H9 (cell line): ENCODE measurements around the gene PEX19. TPM values are rescaled to one million over a fixed set of nuclear protein-coding genes. Genes with fewer than 3 reads are reported as not detected.

Source experiments
- DNase-seq: peaks from one replicate; pipeline ENCODE4 v3.0.0-alpha.2; 2017
- H2AFZ ChIP-seq: one replicate; pipeline ENCODE4 v1.6.1; 2013; ENCODE audit warnings: mild to moderate bottlenecking, low read length, control low read depth, moderate library complexity
- H2AK5ac ChIP-seq: 2 replicates; pipeline ENCODE4 v1.6.1; 2013; ENCODE audit warnings: low read length, control low read depth, mixed read lengths; ENCODE audit not compliant: insufficient read length
- H2BK120ac ChIP-seq: one replicate; pipeline ENCODE4 v1.6.1; 2013; ENCODE audit warnings: low read depth, mild to moderate bottlenecking, low read length, control low read depth, inconsistent platforms; ENCODE audit not compliant: poor library complexity, severe bottlenecking
- H2BK12ac ChIP-seq: 2 replicates; pipeline ENCODE4 v1.6.1; 2013; ENCODE audit warnings: low read length, control low read depth, mixed read lengths, low read depth; ENCODE audit not compliant: insufficient read length
- H2BK15ac ChIP-seq: 2 replicates; pipeline ENCODE4 v1.6.1; 2013; ENCODE audit warnings: low read depth, low read length, control low read depth
- H2BK20ac ChIP-seq: one replicate; pipeline ENCODE4 v1.6.1; 2013; ENCODE audit warnings: low read depth, mild to moderate bottlenecking, low read length, control low read depth, inconsistent platforms; ENCODE audit not compliant: poor library complexity, severe bottlenecking
- H2BK5ac ChIP-seq: 2 replicates; pipeline ENCODE4 v1.6.1; 2013; ENCODE audit warnings: low read length, control low read depth, mixed read lengths; ENCODE audit not compliant: insufficient read length
- H3K14ac ChIP-seq: 2 replicates; pipeline ENCODE4 v1.6.1; 2013; ENCODE audit warnings: low read length, control low read depth; ENCODE audit not compliant: insufficient read depth
- H3K18ac ChIP-seq: 2 replicates; pipeline ENCODE4 v1.6.1; 2013; ENCODE audit warnings: low read depth, mild to moderate bottlenecking, mixed read lengths, low read length, control low read depth; ENCODE audit not compliant: insufficient read length
- H3K23ac ChIP-seq: 2 replicates; pipeline ENCODE4 v1.6.1; 2013; ENCODE audit warnings: low read length, control low read depth, mixed read lengths, low read depth; ENCODE audit not compliant: insufficient read length
- H3K23me2 ChIP-seq: 2 replicates; pipeline ENCODE4 v1.6.1; 2013; ENCODE audit warnings: low read depth, mild to moderate bottlenecking, mixed read lengths, low read length, control low read depth; ENCODE audit not compliant: insufficient read length, poor library complexity, severe bottlenecking
- H3K27ac ChIP-seq: 2 replicates; pipeline ENCODE4 v1.5.1; 2013; ENCODE audit warnings: low read length, control low read depth, mixed read lengths, low read depth; ENCODE audit not compliant: insufficient read length
- H3K27me3 ChIP-seq: 2 replicates; pipeline ENCODE4 v1.6.1; 2013; ENCODE audit warnings: low read length, control low read depth, inconsistent platforms; ENCODE audit not compliant: insufficient read depth
- H3K4ac ChIP-seq: 2 replicates; pipeline ENCODE4 v1.6.1; 2013; ENCODE audit warnings: low read depth, mild to moderate bottlenecking, control low read depth, inconsistent platforms, low read length, moderate library complexity
- H3K4me1 ChIP-seq: 2 replicates; pipeline ENCODE4 v1.6.1; 2013; ENCODE audit warnings: low read length, control low read depth, inconsistent platforms; ENCODE audit not compliant: insufficient read depth
- H3K4me2 ChIP-seq: 2 replicates; pipeline ENCODE4 v1.6.1; 2013; ENCODE audit warnings: low read length, control low read depth, mixed read lengths; ENCODE audit not compliant: insufficient read length, insufficient read depth
- H3K56ac ChIP-seq: 2 replicates; pipeline ENCODE4 v1.6.1; 2013; ENCODE audit warnings: low read depth, mild to moderate bottlenecking, mixed read lengths, low read length, control low read depth; ENCODE audit not compliant: insufficient read length
- H3K79me1 ChIP-seq: 2 replicates; pipeline ENCODE4 v1.6.1; 2013; ENCODE audit warnings: low read depth, mild to moderate bottlenecking, moderate library complexity, low read length, control low read depth, inconsistent platforms; ENCODE audit not compliant: insufficient read depth, poor library complexity, severe bottlenecking
- H3K79me2 ChIP-seq: 2 replicates; pipeline ENCODE4 v1.6.1; 2013; ENCODE audit warnings: low read length, control low read depth, inconsistent platforms; ENCODE audit not compliant: insufficient read depth
- H3K9ac ChIP-seq: 2 replicates; pipeline ENCODE4 v1.6.1; 2013; ENCODE audit warnings: low read length, control low read depth, mixed read lengths; ENCODE audit not compliant: insufficient read length; ENCODE audit errors: extremely low read depth
- H3K9me3 ChIP-seq: one replicate; pipeline ENCODE4 v1.6.1; 2013; ENCODE audit warnings: low read depth, low read length, inconsistent platforms; ENCODE audit not compliant: control insufficient read depth
- H3T11ph ChIP-seq: one replicate; pipeline ENCODE4 v1.6.1; 2013; ENCODE audit warnings: mild to moderate bottlenecking, low read length, control low read depth, inconsistent platforms
- H4K20me1 ChIP-seq: one replicate; pipeline ENCODE4 v1.6.1; 2013; ENCODE audit not compliant: control insufficient read depth, insufficient read length, insufficient read depth
- H4K5ac ChIP-seq: 2 replicates; pipeline ENCODE4 v1.6.1; 2013; ENCODE audit warnings: low read depth, mild to moderate bottlenecking, mixed read lengths, low read length, control low read depth; ENCODE audit not compliant: insufficient read length
- H4K8ac ChIP-seq: replicated peaks from 2 replicates; pipeline ENCODE4 v1.6.1; 2013; ENCODE audit warnings: low read length, control low read depth, mixed read lengths, low read depth; ENCODE audit not compliant: insufficient read length
- H4K91ac ChIP-seq: 2 replicates; pipeline ENCODE4 v1.6.1; 2013; ENCODE audit warnings: low read depth, mild to moderate bottlenecking, moderate library complexity, mixed read lengths, low read length, control low read depth; ENCODE audit not compliant: insufficient read length
- H3K27ac Mint-ChIP-seq, 3 experiments: 2 replicates in 2 of 3; 3 replicates in 1 of 3; pipeline ENCODE4 v1.8.0; 2020 to 2021; ENCODE audit warnings: mixed read lengths in 3 of 3, mild to moderate bottlenecking in 1 of 3, moderate library complexity in 1 of 3
- H3K27me3 Mint-ChIP-seq: 2 replicates; pipeline ENCODE4 v1.8.0; 2021; ENCODE audit warnings: low read depth, mild to moderate bottlenecking, moderate library complexity, mixed read lengths
- H3K36me3 Mint-ChIP-seq, 3 experiments: 2 replicates in 2 of 3; 3 replicates in 1 of 3; pipeline ENCODE4 v1.8.0; 2020 to 2021; ENCODE audit warnings: low read depth in 3 of 3, mixed read lengths in 3 of 3; ENCODE audit not compliant: insufficient read depth in 1 of 3
- H3K4me1 Mint-ChIP-seq, 2 experiments: 2 replicates each; pipeline ENCODE4 v1.8.0; 2020; ENCODE audit warnings: mixed read lengths in 2 of 2
- H3K4me3 Mint-ChIP-seq, 2 experiments: 2 replicates in 1 of 2; 3 replicates in 1 of 2; pipeline ENCODE4 v1.8.0; 2020 to 2021; ENCODE audit warnings: mild to moderate bottlenecking in 2 of 2, mixed read lengths in 2 of 2, moderate library complexity in 1 of 2
- H3K9me3 Mint-ChIP-seq, 2 experiments: 2 replicates in 1 of 2; 3 replicates in 1 of 2; pipeline ENCODE4 v1.8.0; 2020; ENCODE audit warnings: mild to moderate bottlenecking in 2 of 2, mixed read lengths in 2 of 2, moderate library complexity in 1 of 2
- total RNA-seq: library from RNA; stranded (reverse); gene quantifications from 2 replicates; pipeline ENCODE4 v1.2.1, GENCODE V29; 2021
- TF ChIP-seq, protein P1 (sequence below): fragments of 200-600 bp; sonication (generic); conservative IDR thresholded peaks from 3 replicates; pipeline ENCODE4 v1.8.0; 2021; ENCODE audit warnings: antibody characterized with exemption, mild to moderate bottlenecking

Gene PEX19
- total RNA-seq, 1 experiment from 2014 or later: 92.7 TPM

DNA sequence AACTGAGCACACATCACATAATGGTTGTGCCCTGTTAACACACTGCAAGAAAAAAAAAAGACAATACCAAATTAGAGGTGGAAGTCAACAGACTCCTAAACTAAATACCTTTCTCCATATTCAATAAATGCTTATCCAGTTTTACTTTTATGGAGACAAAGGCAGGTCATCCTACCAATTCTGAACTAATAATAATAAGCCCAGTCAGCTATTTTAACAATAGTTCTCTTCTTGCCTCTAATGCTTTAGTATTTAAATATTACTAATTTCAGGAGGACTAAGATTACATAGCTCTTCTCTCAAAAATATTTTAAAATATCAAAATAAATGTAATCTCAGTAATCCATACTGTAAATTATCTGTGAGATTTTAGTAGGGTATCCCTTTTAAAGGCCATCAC is 47.6 kb upstream of the PEX19 start:
- H3K79me1 ChIP-seq: no peaks in the 10 kb centered on the region
- no peak overlapping the region for H2BK20ac ChIP-seq
- H3K4me1 Mint-ChIP-seq: no peaks in the 10 kb centered on the region
- H3K23ac ChIP-seq: no peak overlapping the region
- TF ChIP-seq, protein P1, sequence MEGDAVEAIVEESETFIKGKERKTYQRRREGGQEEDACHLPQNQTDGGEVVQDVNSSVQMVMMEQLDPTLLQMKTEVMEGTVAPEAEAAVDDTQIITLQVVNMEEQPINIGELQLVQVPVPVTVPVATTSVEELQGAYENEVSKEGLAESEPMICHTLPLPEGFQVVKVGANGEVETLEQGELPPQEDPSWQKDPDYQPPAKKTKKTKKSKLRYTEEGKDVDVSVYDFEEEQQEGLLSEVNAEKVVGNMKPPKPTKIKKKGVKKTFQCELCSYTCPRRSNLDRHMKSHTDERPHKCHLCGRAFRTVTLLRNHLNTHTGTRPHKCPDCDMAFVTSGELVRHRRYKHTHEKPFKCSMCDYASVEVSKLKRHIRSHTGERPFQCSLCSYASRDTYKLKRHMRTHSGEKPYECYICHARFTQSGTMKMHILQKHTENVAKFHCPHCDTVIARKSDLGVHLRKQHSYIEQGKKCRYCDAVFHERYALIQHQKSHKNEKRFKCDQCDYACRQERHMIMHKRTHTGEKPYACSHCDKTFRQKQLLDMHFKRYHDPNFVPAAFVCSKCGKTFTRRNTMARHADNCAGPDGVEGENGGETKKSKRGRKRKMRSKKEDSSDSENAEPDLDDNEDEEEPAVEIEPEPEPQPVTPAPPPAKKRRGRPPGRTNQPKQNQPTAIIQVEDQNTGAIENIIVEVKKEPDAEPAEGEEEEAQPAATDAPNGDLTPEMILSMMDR: no peak
- H2BK12ac ChIP-seq: no peak overlapping the region
- H4K91ac ChIP-seq: no peak overlapping the region
- no peak overlapping the region for H2AFZ ChIP-seq
- no peaks in the 10 kb centered on the region for H3K27me3 Mint-ChIP-seq
- H3K4me3 Mint-ChIP-seq: no peak overlapping the region
- DNase-seq: no peak
- no peak overlapping the region for H3K56ac ChIP-seq
- no peaks in the 10 kb centered on the region for H3K23me2 ChIP-seq
- H3K27ac ChIP-seq: no peak overlapping the region
- H3K4me2 ChIP-seq: no peak overlapping the region
- H3K4ac ChIP-seq: no peak overlapping the region
- H4K5ac ChIP-seq: no peak overlapping the region
- no peaks in the 10 kb centered on the region for H3K9me3 Mint-ChIP-seq
- H3K18ac ChIP-seq: no peak overlapping the region
- H3K79me2 ChIP-seq: no peaks in the 10 kb centered on the region
- no peaks in the 10 kb centered on the region for H3K9me3 ChIP-seq
- H3K27ac Mint-ChIP-seq: no peak overlapping the region
- no peaks in the 10 kb centered on the region for H3K4me1 ChIP-seq
- H3T11ph ChIP-seq: no peak overlapping the region
- no peaks in the 10 kb centered on the region for H3K27me3 ChIP-seq
- no peak overlapping the region for H2AK5ac ChIP-seq
- no peak overlapping the region for H4K8ac ChIP-seq
- no peak overlapping the region for H2BK15ac ChIP-seq
- H4K20me1 ChIP-seq: no peaks in the 10 kb centered on the region
- no peak overlapping the region for H3K14ac ChIP-seq
- peaks cover 11 to 68% (median 68%) of the 10 kb centered on the region in 3 experiments; a peak in 6 of 7 replicates for H3K36me3 Mint-ChIP-seq
- no peak overlapping the region for H2BK120ac ChIP-seq
- no peak overlapping the region for H3K9ac ChIP-seq
- H2BK5ac ChIP-seq: no peak overlapping the region
